GM18498 (cell line): ENCODE measurements around the gene SLC44A5.
A peak's percentile ranks its signal among the peaks of the same experiment; 100 is the strongest.
"Not testable (repeated sequence)": the region's sequence is repeated elsewhere in the genome, so short reads cannot be mapped to it uniquely, and the experiment has no call there.

Experiments used
- ATAC-seq: cut with Tn5 transposase; IDR thresholded peaks from one replicate; pipeline ENCODE4 v1.9.1; 2021; ENCODE audit warnings: mild to moderate bottlenecking, moderate library complexity; ENCODE audit not compliant: unreplicated experiment

SLC44A5 gene

GRCh38 chr1:75375476-75376447 is 235.2 kb downstream of the SLC44A5 start:
- ATAC-seq: not testable (repeated sequence)

GRCh38 chr1:75373542-75374159 is 237.3 kb downstream of the SLC44A5 start:
- no peak for ATAC-seq

- ATAC-seq: no peak
Measured at GRCh38 chr1:75366595-75366994, 244.3 kb downstream of the SLC44A5 start.

GRCh38 chr1:75361260-75361659 is 249.7 kb downstream of the SLC44A5 start:
- ATAC-seq: no peak

- ATAC-seq: not testable (repeated sequence)
Measured at GRCh38 chr1:75354267-75354666, 256.6 kb downstream of the SLC44A5 start.

- no peak for ATAC-seq
Measured at GRCh38 chr1:75353051-75353450, 257.9 kb downstream of the SLC44A5 start.

- no peak for ATAC-seq
Measured at GRCh38 chr1:75345538-75346292, 265.2 kb downstream of the SLC44A5 start.

- ATAC-seq: no peak
Measured at GRCh38 chr1:75342786-75343185, 268.1 kb downstream of the SLC44A5 start.

- peak; percentile 59 for ATAC-seq
Measured at GRCh38 chr1:75341537-75341936, 269.4 kb downstream of the SLC44A5 start.

GRCh38 chr1:75338616-75339483 is 272.1 kb downstream of the SLC44A5 start:
- peak; percentile 87 for ATAC-seq

- no peak for ATAC-seq
Measured at GRCh38 chr1:75334876-75335389, 276.0 kb downstream of the SLC44A5 start.

GRCh38 chr1:75330624-75331023 is 280.3 kb downstream of the SLC44A5 start:
- no peak for ATAC-seq

GRCh38 chr1:75328691-75329090 is 282.2 kb downstream of the SLC44A5 start:
- no peak for ATAC-seq

GRCh38 chr1:75327395-75327794 is 283.5 kb downstream of the SLC44A5 start:
- ATAC-seq: no peak

- no peak for ATAC-seq
Measured at GRCh38 chr1:75317976-75318375, 292.9 kb downstream of the SLC44A5 start.

- no peak for ATAC-seq
Measured at GRCh38 chr1:75316230-75316629, 294.7 kb downstream of the SLC44A5 start.

- ATAC-seq: no peak
Measured at GRCh38 chr1:75312620-75313019, 298.3 kb downstream of the SLC44A5 start.

GRCh38 chr1:75310067-75310466 is 300.8 kb downstream of the SLC44A5 start:
- no peak for ATAC-seq

- no peak for ATAC-seq
Measured at GRCh38 chr1:75308365-75308764, 302.5 kb downstream of the SLC44A5 start.

GRCh38 chr1:75305061-75305460 is 305.9 kb downstream of the SLC44A5 start:
- ATAC-seq: no peak
